ENCODE data around the gene TFDP3.

The TFDP3 gene

GRCh38 chrX:133215017-133215416, 3.1 kb downstream of the TFDP3 start:
- TF ChIP-seq GATA1 (IDR thresholded peaks at IDR 0.05; ENCODE audit: low read depth, low read length) (no peak), POLR2A (IDR thresholded peaks at IDR 0.05; ENCODE audit: low read length) (no peak)
- DNase-seq = no peak

DNA sequence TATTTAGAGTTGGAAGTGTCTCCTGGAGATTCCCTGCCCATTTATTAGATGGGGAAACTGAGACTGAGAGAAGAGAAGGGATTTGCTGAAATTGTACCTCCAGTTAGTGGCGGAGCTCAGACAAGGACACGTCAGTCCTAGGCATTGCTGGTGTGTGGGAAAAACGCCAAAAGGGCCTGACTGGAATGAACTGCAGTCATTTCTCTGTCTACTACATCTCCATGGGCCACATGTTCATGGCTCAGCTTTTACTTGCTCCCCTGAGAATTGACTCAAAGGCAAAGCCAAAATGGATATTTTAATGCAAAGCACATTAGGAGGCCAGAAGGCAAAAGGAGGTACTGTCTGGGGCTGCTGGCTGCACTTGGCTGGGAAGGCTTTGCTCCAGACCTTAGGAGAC, 3.9 kb downstream of the TFDP3 start:
- TF ChIP-seq POLR2A (IDR thresholded peaks at IDR 0.05; ENCODE audit: low read length) (no peak), GATA1 (IDR thresholded peaks at IDR 0.05; ENCODE audit: low read depth, low read length) (no peak)
- no peak for DNase-seq

DNA sequence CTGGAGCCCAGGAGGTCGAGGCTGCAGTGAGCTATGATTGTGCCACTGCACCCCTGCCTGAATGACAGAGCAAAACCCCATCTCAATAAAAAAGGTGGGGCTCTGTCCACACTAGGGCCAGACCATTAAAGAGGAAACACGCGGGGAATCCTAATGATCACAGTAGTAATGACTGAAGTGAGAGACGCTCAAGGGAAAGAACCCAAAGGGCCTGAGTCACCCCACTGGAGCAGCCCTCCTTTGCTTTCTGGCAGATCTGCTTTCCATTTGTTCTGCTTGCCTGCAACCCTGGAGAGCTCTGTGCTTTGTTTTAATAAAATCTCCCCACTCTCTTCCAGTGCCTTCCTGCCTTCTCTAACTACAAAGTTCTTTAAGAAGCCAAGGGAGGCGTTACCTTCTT, 5.0 kb downstream of the TFDP3 start:
- no peak for DNase-seq
- TF ChIP-seq GATA1 (IDR thresholded peaks at IDR 0.05; ENCODE audit: low read depth, low read length) (no peak), POLR2A (IDR thresholded peaks at IDR 0.05; ENCODE audit: low read length) (no peak)

- TF ChIP-seq GATA1 (IDR thresholded peaks at IDR 0.05; ENCODE audit: low read depth, low read length) (no peak), POLR2A (IDR thresholded peaks at IDR 0.05; ENCODE audit: low read length) (no peak)
- no peak for DNase-seq
Observed at GRCh38 chrX:133207751-133208150, 10.4 kb downstream of the TFDP3 start.

GRCh38 chrX:133191739-133192039, 26.5 kb downstream of the TFDP3 start:
- no peak for TF ChIP-seq POLR2A (IDR thresholded peaks at IDR 0.05; ENCODE audit: low read length)
- TF ChIP-seq GATA1 (IDR thresholded peaks at IDR 0.05; ENCODE audit: low read depth, low read length) = no peak
- no peak for DNase-seq

- DNase-seq = no peak
- TF ChIP-seq GATA1 (IDR thresholded peaks at IDR 0.05; ENCODE audit: low read depth, low read length) (no peak), POLR2A (IDR thresholded peaks at IDR 0.05; ENCODE audit: low read length) (no peak)
Observed at GRCh38 chrX:133190877-133191738, 27.0 kb downstream of the TFDP3 start.

- TF ChIP-seq GATA1 (IDR thresholded peaks at IDR 0.05; ENCODE audit: low read depth, low read length) = no peak
- TF ChIP-seq POLR2A (IDR thresholded peaks at IDR 0.05; ENCODE audit: low read length) = no peak
- DNase-seq = no peak
Observed at GRCh38 chrX:133189195-133189594, 29.0 kb downstream of the TFDP3 start.

DNA sequence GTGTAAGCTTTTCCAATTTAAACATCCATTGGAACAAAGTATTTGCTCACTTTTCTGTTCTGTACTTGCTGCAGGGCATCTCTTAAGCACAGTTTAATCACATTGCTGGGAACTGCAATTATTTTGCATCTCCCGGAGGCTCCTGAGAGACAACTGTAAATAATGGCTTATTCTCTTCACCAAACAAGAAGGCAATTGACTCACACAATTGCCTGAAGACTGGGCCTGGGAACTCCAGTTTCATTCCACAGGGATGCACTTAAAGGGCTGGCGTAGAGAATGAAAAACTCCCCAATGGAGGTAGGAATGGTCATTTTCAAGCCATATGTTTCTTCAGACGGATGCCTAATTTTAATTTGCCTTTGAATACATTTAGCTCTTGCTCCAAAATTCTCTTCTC, 29.5 kb downstream of the TFDP3 start:
- no peak for TF ChIP-seq POLR2A (IDR thresholded peaks at IDR 0.05; ENCODE audit: low read length)
- TF ChIP-seq GATA1 (IDR thresholded peaks at IDR 0.05; ENCODE audit: low read depth, low read length) = no peak
- DNase-seq = no peak

DNA sequence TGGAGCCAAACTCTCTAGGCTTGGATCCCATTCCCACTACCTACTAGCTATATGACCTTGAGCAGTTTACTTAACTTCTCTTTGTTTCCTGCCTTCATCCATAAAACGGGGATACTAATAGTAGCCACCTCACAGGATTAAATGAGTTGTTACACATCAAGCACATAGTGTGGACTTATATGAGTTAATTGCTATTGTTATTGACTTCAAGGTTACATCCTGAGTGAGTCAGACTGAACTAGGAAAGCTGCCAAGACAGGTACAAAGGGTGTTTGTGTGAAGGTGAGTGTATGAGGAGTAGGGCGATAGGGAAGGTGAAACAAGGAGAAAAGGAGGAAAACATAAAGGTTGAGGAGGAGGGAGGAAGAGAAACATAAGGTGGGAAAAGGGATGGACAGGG, 32.2 kb downstream of the TFDP3 start:
- DNase-seq = no peak
- TF ChIP-seq POLR2A (IDR thresholded peaks at IDR 0.05; ENCODE audit: low read length) (no peak), GATA1 (IDR thresholded peaks at IDR 0.05; ENCODE audit: low read depth, low read length) (no peak)

GRCh38 chrX:133185119-133185518, 33.0 kb downstream of the TFDP3 start:
- TF ChIP-seq POLR2A (IDR thresholded peaks at IDR 0.05; ENCODE audit: low read length) = no peak
- TF ChIP-seq GATA1 (IDR thresholded peaks at IDR 0.05; ENCODE audit: low read depth, low read length) = no peak
- no peak for DNase-seq

DNA sequence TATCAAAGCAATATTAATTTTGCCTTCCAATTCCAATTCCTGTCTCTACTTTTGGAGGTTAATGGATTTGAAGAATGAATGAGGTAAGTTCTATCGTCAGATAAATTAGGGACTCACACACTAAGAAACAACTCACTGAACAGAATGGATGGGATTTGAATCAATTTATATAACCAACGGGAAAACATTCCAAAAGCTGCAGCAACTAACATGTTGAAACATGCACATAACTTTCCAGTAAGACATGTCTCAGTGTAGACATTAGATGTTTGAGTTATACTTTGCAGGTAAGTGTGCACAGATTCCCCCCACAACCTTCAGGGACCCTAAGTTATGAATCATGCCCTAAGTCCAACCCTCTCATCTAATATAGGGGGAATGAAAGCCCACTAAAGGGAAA, 34.3 kb downstream of the TFDP3 start:
- TF ChIP-seq POLR2A (IDR thresholded peaks at IDR 0.05; ENCODE audit: low read length) = no peak
- TF ChIP-seq GATA1 (IDR thresholded peaks at IDR 0.05; ENCODE audit: low read depth, low read length) = no peak
- DNase-seq = no peak

DNA sequence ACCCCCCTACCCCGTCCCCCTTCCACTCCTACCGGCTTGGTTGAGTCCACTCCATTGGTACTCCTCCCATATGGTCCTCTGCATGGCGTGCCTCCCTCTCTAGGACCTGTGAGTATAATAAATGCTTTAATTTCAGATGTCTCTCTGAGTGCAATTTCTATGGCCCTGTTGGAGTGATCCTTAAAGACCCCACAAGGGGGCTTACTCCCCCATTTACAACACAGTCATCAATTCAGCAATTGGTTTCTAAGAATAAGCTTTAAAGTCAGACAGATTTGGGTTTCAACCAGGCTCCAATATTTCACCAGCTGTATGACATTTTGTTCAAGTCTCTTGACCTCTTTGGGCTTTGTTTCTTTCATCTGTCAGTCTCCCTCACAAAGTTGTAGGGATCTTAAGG, 38.7 kb downstream of the TFDP3 start:
- DNase-seq = no peak
- TF ChIP-seq POLR2A (IDR thresholded peaks at IDR 0.05; ENCODE audit: low read length) (no peak), GATA1 (IDR thresholded peaks at IDR 0.05; ENCODE audit: low read depth, low read length) (no peak)

DNA sequence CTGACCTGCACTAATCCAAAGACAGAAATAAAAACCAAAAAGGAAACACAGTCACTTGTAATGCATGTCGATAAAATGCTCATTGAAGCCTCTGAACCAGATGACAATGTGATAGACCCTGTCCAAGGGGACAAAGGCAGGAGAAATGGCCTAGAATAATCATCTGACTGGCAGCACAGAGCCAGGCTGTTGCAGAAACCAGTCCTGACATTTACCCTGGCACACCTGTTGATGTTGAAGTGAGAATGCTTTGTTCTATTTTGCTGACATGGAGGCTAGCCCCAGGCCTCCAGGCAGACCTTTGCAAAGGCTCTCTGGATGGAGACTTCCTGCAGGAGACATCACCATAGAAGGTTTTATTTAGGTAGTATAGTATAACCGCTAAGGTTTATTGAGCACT, 41.0 kb downstream of the TFDP3 start:
- DNase-seq = no peak
- TF ChIP-seq GATA1 (IDR thresholded peaks at IDR 0.05; ENCODE audit: low read depth, low read length) (no peak), POLR2A (IDR thresholded peaks at IDR 0.05; ENCODE audit: low read length) (no peak)

- TF ChIP-seq GATA1 (IDR thresholded peaks at IDR 0.05; ENCODE audit: low read depth, low read length) (no peak), POLR2A (IDR thresholded peaks at IDR 0.05; ENCODE audit: low read length) (no peak)
Observed at GRCh38 chrX:133175605-133176004, 42.5 kb downstream of the TFDP3 start.

DNA sequence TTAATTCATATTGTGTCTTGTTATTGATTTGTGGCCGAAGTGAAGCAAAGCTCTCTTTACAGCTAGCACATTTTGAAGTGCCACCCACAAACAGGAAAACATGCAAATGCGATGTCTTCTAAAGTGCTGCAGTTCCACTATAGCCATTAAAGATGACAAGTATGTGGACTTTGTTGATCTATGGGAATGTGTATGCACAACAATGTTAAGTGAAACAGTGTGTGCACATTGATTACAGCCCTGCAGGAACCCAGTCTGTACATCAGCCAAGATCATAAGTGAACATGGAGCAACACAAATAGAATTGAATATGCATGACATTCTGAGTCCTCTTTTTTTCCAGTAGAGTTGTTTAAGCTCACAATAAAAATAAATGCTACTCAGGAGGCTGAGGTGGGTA, 43.0 kb downstream of the TFDP3 start:
- TF ChIP-seq POLR2A (IDR thresholded peaks at IDR 0.05; ENCODE audit: low read length) (no peak), GATA1 (IDR thresholded peaks at IDR 0.05; ENCODE audit: low read depth, low read length) (no peak)
- no peak for DNase-seq

More at GRCh38 chrX:133175605-133176004, 42.5 kb downstream of the TFDP3 start:
- no peak for DNase-seq
